GM23338 (cell line): ENCODE results near the gene SLFN12L. TPM values are rescaled to one million over a fixed set of nuclear protein-coding genes. Genes with fewer than 3 reads are reported as not detected.

Experiments
- ATAC-seq: fragments of 200-7000 bp; cut with Tn5 transposase; 3 replicates; pipeline ENCODE4 v1.9.1; 2020
- DNase-seq: peaks from one replicate; pipeline ENCODE4 v3.0.0-alpha.2; 2015; ENCODE audit warnings: low spot score
- H2AFZ ChIP-seq: fragments of 200-600 bp; sonication (generic); 2 replicates; pipeline ENCODE4 v1.8.0; 2016; ENCODE audit warnings: antibody characterized with exemption, mild to moderate bottlenecking, moderate library complexity
- H3F3A ChIP-seq: fragments of 200-600 bp; sonication (generic); replicated peaks from 2 replicates; pipeline ENCODE4 v1.8.0; 2017; ENCODE audit warnings: antibody characterized with exemption, mixed run types, low read depth
- H3K27ac ChIP-seq: fragments of 200-600 bp; sonication (generic); 2 replicates; pipeline ENCODE4 v1.6.1; 2016; ENCODE audit warnings: low read depth
- H3K27me3 ChIP-seq: fragments of 200-600 bp; sonication (generic); 2 replicates; pipeline ENCODE4 v1.8.0; 2016; ENCODE audit warnings: mild to moderate bottlenecking, mixed run types, moderate library complexity; ENCODE audit not compliant: insufficient read depth
- H3K36me3 ChIP-seq: fragments of 200-600 bp; sonication (generic); 2 replicates; pipeline ENCODE4 v1.8.0; 2016; ENCODE audit warnings: mild to moderate bottlenecking; ENCODE audit not compliant: insufficient read depth
- H3K4me1 ChIP-seq: fragments of 200-600 bp; sonication (generic); 2 replicates; pipeline ENCODE4 v1.8.0; 2016; ENCODE audit warnings: mild to moderate bottlenecking, moderate library complexity; ENCODE audit not compliant: insufficient read depth
- H3K4me2 ChIP-seq: fragments of 200-600 bp; sonication (generic); 2 replicates; pipeline ENCODE4 v1.7.1; 2017; ENCODE audit warnings: mixed run types
- H3K4me3 ChIP-seq: fragments of 200-600 bp; sonication (generic); 2 replicates; pipeline ENCODE4 v1.6.1; 2016; ENCODE audit warnings: mixed run types
- H3K79me2 ChIP-seq: fragments of 200-600 bp; sonication (generic); replicated peaks from 2 replicates; pipeline ENCODE4 v1.8.0; 2017; ENCODE audit warnings: mild to moderate bottlenecking; ENCODE audit not compliant: insufficient read depth
- H3K9me2 ChIP-seq: fragments of 200-600 bp; sonication (generic); 2 replicates; pipeline ENCODE4 v1.8.0; 2017; ENCODE audit not compliant: insufficient read depth
- H4K20me1 ChIP-seq: fragments of 200-600 bp; sonication (generic); replicated peaks from 2 replicates; pipeline ENCODE4 v1.8.0; 2017; ENCODE audit warnings: mild to moderate bottlenecking; ENCODE audit not compliant: insufficient read depth
- H3K27ac Mint-ChIP-seq: 2 replicates; pipeline ENCODE4 v1.8.0; 2020; ENCODE audit warnings: inconsistent platforms, mild to moderate bottlenecking, moderate library complexity, mixed read lengths
- H3K27me3 Mint-ChIP-seq: 3 replicates; pipeline ENCODE4 v1.8.0; 2022; ENCODE audit warnings: low read depth, mild to moderate bottlenecking, moderate library complexity, mixed read lengths, inconsistent platforms; ENCODE audit not compliant: insufficient read depth, poor library complexity
- H3K36me3 Mint-ChIP-seq: 3 replicates; pipeline ENCODE4 v1.8.0; 2021; ENCODE audit warnings: low read depth, mild to moderate bottlenecking, inconsistent platforms, moderate library complexity, mixed read lengths
- H3K4me1 Mint-ChIP-seq: 3 replicates; pipeline ENCODE4 v1.8.0; 2020; ENCODE audit warnings: mild to moderate bottlenecking, inconsistent platforms, mixed read lengths
- H3K4me3 Mint-ChIP-seq: 3 replicates; pipeline ENCODE4 v1.8.0; 2021; ENCODE audit warnings: moderate library complexity, mild to moderate bottlenecking, inconsistent platforms, mixed read lengths
- H3K9me3 Mint-ChIP-seq: 3 replicates; pipeline ENCODE4 v1.8.0; 2020; ENCODE audit warnings: moderate library complexity, mild to moderate bottlenecking, inconsistent platforms, mixed read lengths
- CREB1 ChIP-seq: fragments of 250-450 bp; sonication (Bioruptor Pico); IDR thresholded peaks from 2 replicates; pipeline ENCODE4 v1.5.0; 2020; ENCODE audit warnings: low read depth, mild to moderate bottlenecking, moderate library complexity
- ETS1 ChIP-seq: IDR thresholded peaks from 2 replicates; pipeline ENCODE4 v1.6.1; 2016; ENCODE audit warnings: antibody characterized with exemption
- EZH2phosphoT487 ChIP-seq: fragments of 200-600 bp; sonication (generic); IDR thresholded peaks from one replicate; pipeline ENCODE4 v1.8.1; 2018; ENCODE audit warnings: antibody characterized with exemption; ENCODE audit not compliant: unreplicated experiment
- JUNB ChIP-seq: IDR thresholded peaks from one replicate; pipeline ENCODE4 v1.6.1; 2016; ENCODE audit warnings: antibody characterized with exemption; ENCODE audit not compliant: unreplicated experiment
- POLR2AphosphoS5 ChIP-seq: IDR thresholded peaks from 2 replicates; pipeline ENCODE4 v1.6.1; 2016; ENCODE audit warnings: antibody characterized with exemption, low read depth
- REST ChIP-seq: IDR thresholded peaks from one replicate; pipeline ENCODE4 v1.6.1; 2018; ENCODE audit warnings: antibody characterized with exemption; ENCODE audit not compliant: unreplicated experiment
- ZNF114 ChIP-seq: fragments of 250-450 bp; sonication (Bioruptor Pico); IDR thresholded peaks from 2 replicates; pipeline ENCODE4 v1.5.0; 2020; ENCODE audit warnings: mild to moderate bottlenecking, moderate library complexity
- ZNF331 ChIP-seq: fragments of 250-450 bp; sonication (Bioruptor Pico); IDR thresholded peaks from 2 replicates; pipeline ENCODE4 v1.5.0; 2020; ENCODE audit warnings: low read depth, mild to moderate bottlenecking, moderate library complexity
- ZNF462 ChIP-seq: fragments of 250-450 bp; sonication (Bioruptor Pico); IDR thresholded peaks from 2 replicates; pipeline ENCODE4 v1.5.0; 2020; ENCODE audit warnings: mild to moderate bottlenecking, moderate library complexity
- polyA plus RNA-seq: library from polyadenylated mRNA; unstranded; fragments of >200 nt; fragmentation: Nextera tagmentation; extraction: Ambion mirVana; gene quantifications from 2 replicates; pipeline ENCODE4 v1.2.1, GENCODE V29; 2016
- total RNA-seq: library from RNA; depleted of rRNA; stranded (reverse); fragments of >200 nt; shearing (Covaris generic); gene quantifications from 2 replicates; pipeline ENCODE4 v1.2.3, GENCODE V29; 2014
- TF ChIP-seq, protein P1 (sequence below), 2 experiments: fragments of 200-600 bp in 1 of 2; sonication (generic) in 1 of 2; conservative IDR thresholded peaks; 2 replicates each; pipeline versions ENCODE4 v1.5.1 to v1.6.1; 2016 to 2017; ENCODE audit warnings: antibody characterized with exemption in 2 of 2, low read depth in 2 of 2, mild to moderate bottlenecking in 2 of 2, moderate library complexity in 1 of 2

SLFN12L gene
- total and polyA plus RNA-seq, 2 experiments from 2014 or later, result not detected

DNA sequence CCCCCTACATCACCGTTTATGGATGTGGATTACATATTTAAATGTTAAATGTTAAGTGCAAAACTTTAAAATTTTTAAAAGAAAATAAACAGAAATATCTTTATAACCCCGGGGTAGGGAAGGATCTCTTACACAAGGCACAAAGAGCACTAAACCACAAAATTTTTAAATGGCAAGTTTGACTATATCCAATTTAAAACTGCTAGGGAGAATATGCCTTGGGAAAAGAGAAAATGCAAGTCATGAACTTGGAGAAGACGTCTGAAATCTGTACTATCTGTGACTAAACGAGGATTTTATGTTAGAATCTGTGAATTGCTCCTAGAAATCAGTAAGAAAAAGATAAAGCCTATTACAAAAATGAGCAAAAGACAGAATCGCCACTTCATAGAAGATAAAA lies 60.2 kb downstream of the SLFN12L start:
- no peak for ATAC-seq
- Histone ChIP-seq H3K4me2 (no peak overlapping the region), H3K27ac (no peak overlapping the region), H2AFZ (no peak overlapping the region), H3F3A (no peaks in the 10 kb centered on the region), H3K4me1 (no peaks in the 10 kb centered on the region), H4K20me1 (no peaks in the 10 kb centered on the region), H3K4me3 (no peak overlapping the region), H3K27me3 (peaks cover 93% of the 10 kb centered on the region), H3K9me2 (no peaks in the 10 kb centered on the region), H3K79me2 (no peaks in the 10 kb centered on the region), H3K36me3 (no peaks in the 10 kb centered on the region)
- Mint-ChIP-seq H3K27ac (no peak overlapping the region), H3K4me3 (no peak overlapping the region), H3K9me3 (no peaks in the 10 kb centered on the region), H3K27me3 (peaks cover 12% of the 10 kb centered on the region), H3K36me3 (no peaks in the 10 kb centered on the region), H3K4me1 (no peaks in the 10 kb centered on the region)
- TF ChIP-seq CREB1 (no peak), JUNB (no peak), POLR2AphosphoS5 (no peak), ZNF114 (CRISPR knock-in tag) (no peak), EZH2phosphoT487 (no peak), REST (no peak), ZNF331 (CRISPR knock-in tag) (no peak)
- DNase-seq, result no peak

DNA sequence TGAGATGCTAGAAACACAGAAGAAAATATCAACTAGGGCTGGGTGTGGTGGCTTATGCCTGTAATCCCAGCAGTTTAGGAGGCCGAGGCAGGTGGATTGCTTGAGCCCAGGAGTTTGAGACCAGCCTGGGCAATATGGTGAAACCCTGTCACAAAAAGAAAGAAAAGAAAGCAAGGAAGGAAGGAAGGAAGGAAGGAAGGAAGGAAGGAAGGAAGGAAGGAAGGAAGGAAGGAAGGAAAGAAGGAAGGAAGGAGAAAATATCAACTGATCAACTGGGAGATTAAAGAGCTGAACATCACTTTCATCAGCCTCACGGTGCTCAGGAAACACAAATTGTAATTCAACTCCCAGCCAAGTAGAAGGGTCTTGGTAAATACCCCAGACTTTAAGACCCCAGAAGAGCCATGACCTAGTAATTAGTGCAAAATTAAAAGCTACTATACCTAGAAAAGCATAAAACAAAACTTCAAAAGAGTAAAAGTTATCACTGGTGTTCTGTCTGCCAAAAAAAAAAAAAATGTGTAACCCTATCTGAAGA lies 61.1 kb downstream of the SLFN12L start:
- Histone ChIP-seq H4K20me1 (no peaks in the 10 kb centered on the region), H2AFZ (no peak overlapping the region), H3K27ac (no peak overlapping the region), H3K79me2 (no peaks in the 10 kb centered on the region), H3K4me2 (no peak overlapping the region), H3K27me3 (peaks cover 94% of the 10 kb centered on the region), H3K36me3 (no peaks in the 10 kb centered on the region), H3K4me3 (no peak overlapping the region), H3K9me2 (no peaks in the 10 kb centered on the region), H3K4me1 (no peaks in the 10 kb centered on the region), H3F3A (no peaks in the 10 kb centered on the region)
- H3K9me3 Mint-ChIP-seq, result no peaks in the 10 kb centered on the region
- H3K27me3 Mint-ChIP-seq, result peaks cover 9% of the 10 kb centered on the region
- no peaks in the 10 kb centered on the region for H3K36me3 Mint-ChIP-seq
- H3K4me1 Mint-ChIP-seq, result no peaks in the 10 kb centered on the region
- no peak overlapping the region for H3K27ac Mint-ChIP-seq
- no peak overlapping the region for H3K4me3 Mint-ChIP-seq
- ATAC-seq (no peak), DNase-seq (no peak)
- TF ChIP-seq ZNF462 (no peak), ZNF331 (CRISPR knock-in tag) (no peak), ETS1 (no peak), EZH2phosphoT487 (no peak)
- TF ChIP-seq, protein P1, sequence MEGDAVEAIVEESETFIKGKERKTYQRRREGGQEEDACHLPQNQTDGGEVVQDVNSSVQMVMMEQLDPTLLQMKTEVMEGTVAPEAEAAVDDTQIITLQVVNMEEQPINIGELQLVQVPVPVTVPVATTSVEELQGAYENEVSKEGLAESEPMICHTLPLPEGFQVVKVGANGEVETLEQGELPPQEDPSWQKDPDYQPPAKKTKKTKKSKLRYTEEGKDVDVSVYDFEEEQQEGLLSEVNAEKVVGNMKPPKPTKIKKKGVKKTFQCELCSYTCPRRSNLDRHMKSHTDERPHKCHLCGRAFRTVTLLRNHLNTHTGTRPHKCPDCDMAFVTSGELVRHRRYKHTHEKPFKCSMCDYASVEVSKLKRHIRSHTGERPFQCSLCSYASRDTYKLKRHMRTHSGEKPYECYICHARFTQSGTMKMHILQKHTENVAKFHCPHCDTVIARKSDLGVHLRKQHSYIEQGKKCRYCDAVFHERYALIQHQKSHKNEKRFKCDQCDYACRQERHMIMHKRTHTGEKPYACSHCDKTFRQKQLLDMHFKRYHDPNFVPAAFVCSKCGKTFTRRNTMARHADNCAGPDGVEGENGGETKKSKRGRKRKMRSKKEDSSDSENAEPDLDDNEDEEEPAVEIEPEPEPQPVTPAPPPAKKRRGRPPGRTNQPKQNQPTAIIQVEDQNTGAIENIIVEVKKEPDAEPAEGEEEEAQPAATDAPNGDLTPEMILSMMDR (conservative IDR thresholded peaks at IDR 0.05; ENCODE audit: low read depth in 2 of 2), result no peak
